HG03565 (cell line): ENCODE results near the gene CLSTN1.

Experiments used
- ATAC-seq: cut with Tn5 transposase; IDR thresholded peaks from one replicate; pipeline ENCODE4 v1.9.1; 2021; ENCODE audit warnings: mild to moderate bottlenecking, moderate library complexity; ENCODE audit not compliant: unreplicated experiment

CLSTN1 gene

DNA sequence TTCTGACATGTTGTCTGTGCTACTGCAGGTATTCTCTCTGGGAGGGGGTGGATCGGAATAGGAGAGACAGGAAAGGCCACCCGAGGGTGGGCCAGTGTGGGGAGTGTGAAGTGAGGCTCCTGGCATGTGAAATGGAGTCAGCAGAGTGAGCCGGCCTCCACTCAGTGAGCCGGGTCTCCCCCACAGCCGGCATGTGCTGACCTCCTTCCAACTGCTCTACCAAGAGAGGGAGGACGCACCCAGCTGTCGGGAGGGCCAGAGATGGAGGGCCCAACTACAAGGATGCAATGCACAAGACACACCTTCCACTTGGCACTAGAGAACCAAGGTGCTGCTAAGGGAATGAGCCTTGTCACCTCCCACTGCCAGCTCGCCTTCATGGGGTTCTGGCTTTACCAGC, 28.2 kb upstream of the CLSTN1 start:
- ATAC-seq: no peak

DNA sequence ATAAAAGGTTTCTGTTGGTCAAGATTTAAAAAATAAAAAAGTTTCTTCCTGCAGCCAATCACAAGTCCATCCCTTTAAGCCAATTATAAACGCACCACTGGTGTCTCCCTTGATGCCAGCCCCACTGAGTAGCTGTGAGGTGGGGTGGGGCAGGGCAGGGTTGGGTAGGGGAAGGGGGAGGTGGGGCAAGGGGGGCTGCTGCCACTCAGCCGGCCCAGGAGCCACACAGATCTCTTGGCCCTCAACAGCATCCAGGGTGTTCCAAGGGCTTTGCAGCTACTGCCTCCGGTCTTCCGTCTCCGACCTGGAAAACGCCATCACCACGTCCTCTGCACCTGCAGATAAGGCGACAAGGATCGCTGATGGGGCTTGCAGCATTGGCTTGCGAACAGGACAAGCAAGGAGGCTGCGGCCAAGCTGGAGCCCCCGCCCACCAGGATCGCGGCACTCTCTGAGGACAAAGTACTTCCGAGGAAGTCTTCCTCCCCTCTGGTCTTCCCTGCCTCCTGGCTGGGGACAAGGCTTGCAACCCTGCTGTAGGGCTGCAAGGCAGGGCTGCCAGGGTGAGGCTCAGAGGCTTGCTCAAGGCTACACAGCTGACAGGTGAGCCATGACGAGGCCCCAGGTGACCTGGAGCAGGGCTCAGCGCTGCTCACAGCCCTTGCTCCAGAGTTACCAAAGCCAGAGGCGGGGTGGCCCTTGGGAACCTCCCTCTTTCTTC, 26.8 kb upstream of the CLSTN1 start:
- ATAC-seq: no peak

DNA sequence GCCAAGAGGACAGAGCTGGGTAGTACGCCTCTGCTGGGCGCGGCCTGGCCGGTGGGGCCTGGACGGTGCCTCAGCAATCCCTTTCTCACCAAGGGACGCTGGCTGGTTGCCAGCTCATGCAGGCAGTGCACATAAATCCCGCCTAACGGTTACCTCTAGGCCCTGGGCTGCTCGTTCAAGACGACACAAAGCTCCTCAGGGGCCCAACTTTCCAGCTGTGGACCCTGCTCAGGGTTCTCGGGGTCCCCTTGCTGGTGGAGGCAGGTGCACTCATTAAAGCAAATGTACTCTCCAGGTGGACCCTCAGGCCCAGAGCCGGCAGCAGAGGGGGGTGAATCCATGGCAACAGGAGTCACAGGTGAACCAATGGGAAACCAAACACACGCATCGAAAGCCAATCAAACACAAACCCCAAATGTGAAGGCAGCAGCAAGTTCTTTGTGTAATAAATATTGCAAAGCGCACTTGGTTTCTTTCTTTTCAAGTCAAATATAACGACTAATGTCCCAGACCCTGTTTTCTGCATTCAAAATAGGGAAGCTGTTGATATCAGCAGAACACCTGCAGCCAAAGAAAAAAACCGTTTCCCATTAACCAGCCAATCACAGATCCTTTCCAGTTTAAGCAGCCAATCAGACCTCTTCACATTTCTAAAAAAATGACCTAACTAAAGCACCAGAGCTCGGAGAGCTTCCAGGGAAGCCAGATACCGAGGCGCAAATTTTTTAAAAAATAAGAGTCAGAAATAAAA, 26.1 kb upstream of the CLSTN1 start:
- ATAC-seq: no peak

DNA sequence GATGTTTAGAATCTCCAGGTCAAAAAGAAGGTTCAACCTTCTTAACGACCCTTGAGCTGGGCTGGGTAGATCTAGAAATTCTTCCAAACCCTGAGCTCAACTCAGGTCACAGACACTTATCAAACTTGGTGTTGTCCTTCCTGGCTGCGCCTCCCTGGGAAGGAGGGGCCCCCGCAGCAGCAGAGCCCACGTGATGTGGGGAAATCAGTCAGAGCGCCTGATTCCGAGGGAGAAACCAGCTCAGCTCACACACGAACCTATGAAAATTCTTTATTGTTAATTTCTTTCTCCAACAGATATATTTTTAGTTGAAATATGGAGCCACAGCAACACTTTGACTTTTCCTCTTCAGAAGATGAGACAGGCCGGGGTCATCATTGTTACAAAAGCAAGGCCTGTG, 24.3 kb upstream of the CLSTN1 start:
- ATAC-seq: no peak

DNA sequence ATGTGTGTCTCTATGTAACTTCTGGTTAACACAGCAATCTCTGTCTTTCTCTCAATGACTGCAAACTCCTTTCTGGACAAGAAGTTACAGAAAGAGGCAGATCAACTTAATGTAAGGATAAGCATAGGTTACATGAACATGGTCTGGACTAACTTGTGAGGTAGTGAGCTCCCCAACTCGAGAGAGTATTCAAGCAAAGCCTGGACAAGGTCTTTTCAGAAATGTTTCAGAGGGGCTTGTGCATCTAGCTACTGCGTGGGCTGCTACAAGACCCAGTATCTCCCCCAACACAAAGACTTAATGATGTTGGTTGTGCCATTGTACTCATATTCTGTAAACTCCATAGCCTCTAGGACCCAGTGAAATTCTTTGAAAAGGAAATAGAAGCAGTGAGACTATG, 23.5 kb upstream of the CLSTN1 start:
- ATAC-seq: no peak

DNA sequence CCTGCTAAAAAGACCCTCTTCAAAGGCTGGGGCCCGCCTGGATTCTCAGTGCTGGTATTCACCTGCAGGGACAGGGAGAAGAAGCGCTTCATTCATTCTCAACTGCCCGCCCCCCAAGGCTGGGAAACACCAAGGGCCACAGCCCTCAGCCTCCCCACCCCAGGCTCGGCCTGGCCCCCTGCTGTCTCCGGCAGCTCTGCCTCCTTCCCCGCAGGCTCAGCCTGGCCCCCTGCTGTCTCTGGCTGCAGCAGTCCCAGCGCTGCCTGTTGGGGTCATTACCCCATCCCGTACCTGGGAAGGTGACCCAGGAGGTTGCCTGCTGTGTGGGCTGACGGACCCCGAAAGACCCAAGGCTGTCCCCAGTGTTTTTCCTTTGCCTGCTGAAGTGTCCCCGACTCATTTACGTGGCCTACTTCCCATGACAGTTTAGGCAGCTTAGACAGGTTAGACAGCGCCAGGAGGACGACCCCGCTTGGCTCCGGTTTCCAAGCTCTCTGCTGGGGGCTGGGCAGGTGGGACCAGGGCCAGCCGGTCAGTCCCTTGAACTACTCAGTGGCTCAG, 22.9 kb upstream of the CLSTN1 start:
- no peak for ATAC-seq

DNA sequence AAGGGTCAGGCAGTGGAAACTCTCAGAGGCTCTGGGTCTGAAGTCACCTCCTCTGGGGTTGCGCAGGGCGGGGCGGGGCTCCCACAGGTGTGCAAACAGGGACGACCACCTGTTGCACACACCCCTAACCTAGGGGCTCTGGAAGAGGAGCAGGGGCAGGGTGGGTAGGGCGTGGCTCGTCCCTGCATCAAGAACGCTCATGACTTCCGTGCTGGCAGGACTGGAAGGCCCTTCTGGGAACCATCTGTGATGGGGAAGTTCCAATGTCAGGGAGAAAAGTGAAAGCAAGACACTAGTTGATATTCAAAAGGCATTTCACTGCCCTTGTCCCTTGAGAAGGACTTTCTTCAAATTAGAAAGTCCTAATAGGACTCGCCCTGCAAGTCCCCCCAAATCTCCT, 22.1 kb upstream of the CLSTN1 start:
- ATAC-seq: no peak

DNA sequence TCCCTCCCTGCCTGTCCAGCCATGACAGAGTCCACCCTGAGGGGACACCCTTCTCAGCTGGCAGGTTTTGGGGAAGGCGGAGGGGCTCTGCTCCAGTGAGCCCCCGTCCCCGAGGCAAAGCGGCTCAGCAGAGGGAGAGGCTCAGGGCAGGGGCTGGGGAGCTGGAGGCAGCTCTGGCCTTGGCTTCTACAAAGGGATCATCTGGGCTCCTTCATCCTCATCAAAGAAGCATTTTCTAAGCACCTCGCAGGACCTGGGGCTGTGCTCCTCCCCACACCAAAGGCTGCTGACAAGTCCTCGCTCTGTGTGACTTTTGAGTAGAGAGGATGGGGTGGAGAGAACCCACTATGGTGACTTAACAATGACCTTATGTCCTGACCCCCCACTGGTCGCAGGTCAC, 21.0 kb upstream of the CLSTN1 start:
- ATAC-seq: no peak

DNA sequence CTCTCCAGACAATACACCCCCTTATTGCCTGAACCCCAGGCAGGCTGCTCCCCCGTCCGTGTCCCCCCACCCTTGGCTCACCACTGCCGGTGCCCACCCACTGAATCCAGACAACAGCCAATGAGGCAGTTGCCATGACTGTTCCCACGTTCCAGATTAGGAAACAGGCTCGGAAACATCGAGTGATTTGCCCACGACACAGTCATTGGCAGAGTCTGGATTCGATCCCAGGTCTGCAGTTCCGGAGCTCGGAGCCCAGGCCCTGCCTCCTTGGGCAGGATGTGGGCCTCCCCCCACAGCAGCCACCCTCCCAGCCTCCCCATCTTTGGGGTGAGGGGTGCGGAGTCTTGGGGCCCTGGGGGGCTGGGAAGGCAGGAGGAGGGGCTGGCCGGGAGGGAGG, 20.3 kb upstream of the CLSTN1 start:
- no peak for ATAC-seq

DNA sequence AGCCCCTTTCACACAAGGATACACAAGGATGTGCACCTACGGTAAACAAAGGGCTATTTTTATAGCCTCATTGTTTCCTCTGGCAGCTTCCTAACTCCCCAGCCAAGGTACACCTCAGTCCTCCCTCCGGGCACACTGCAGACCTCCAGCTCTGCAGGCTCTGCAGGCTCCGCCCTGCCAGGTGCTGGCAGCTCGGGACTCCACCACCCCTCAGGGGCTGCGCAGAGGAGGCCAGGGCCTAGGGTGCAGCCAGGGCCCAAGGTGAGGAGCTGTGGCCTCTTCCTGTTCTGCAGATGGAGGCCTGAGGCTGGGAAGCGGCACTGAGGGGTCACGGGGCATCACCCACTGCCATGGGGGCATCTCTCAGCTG, 19.8 kb upstream of the CLSTN1 start:
- ATAC-seq: no peak

DNA sequence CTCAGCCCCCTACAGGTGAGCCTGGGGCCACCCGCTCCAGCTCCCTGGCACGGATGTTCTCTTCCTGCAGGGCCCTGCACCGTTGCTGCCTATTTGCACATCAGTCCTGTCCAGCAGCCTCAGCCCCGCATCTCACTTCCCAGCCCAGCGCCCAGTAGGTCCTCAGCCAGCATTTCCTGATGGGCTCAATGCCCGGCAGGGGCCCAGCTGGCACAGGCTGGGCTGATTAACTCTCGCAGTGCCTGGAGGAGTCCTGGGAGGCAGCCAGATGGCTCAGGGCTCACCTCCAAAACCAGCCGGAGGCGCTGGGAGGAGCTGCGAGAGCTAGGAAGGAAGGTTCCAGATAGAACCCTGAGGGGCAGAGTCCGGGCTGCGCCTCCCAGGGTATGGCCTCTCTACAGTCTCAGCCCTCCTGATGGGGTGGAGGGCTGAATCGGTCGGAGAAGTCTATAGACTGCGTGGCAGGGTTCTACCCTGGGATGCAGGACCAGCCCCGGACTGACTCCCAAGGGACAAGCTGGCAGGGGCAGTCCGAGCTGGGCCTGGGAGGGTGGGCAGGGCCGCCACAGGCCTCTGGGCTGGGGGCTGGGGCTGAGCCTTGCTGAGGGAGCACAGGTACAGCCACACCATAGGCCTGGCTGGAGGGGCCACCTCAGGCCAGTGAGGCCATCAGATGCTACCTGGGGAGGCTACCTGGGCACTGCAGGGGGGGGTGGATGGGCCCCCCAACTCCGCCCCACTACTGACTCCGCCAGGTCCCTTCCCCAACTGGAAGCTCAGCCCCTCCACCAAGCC, 19.2 kb upstream of the CLSTN1 start:
- ATAC-seq: no peak

DNA sequence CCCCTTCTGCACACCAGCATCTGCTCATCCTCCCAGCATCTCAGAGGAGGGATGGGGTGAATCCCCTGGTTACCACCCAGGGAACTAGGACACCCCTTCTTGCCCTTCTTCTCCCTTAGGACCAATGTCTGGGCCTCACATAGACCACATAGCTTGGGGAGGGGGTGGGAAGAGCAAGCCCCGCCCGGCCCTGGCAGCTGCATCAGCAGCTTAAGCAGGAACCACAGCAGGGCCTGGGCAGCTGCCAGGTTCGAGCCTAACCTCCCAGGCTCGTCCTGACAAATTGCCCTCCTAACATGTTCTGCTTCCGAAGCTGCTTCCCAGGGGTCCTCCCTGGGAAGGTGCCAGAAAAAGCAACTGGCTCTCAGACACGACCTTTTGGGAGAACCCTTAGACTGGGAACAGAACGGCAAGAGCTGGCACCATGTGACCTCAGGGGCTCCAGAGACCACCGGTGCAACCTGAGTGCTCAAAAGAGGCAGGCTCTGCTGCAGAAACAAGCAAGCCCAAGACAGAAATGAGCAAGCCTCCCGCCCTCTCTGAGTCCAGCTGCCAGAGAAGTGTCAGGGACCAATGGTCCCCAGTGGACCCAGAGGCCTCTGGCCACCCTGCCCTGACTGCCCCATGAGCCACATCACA, 18.4 kb upstream of the CLSTN1 start:
- no peak for ATAC-seq

DNA sequence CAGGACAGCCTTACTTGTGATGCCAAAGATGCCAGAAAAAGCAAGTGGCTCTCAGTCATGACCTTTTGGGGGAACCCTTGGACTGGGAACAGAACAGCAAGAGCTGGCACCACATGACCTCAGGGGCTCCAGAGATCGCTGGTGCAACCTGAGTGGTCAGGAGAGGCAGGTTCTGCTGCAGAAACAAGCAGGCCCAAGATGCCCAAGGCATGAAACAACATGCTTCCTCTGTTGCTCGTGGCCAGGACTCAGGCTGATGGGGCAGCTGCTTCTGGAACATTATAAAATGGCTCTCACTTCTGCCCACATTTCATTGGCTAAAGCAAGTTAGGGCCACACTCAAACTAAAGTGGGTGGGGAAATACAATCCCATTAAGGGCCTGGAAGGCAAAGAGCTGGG, 17.7 kb upstream of the CLSTN1 start:
- no peak for ATAC-seq

DNA sequence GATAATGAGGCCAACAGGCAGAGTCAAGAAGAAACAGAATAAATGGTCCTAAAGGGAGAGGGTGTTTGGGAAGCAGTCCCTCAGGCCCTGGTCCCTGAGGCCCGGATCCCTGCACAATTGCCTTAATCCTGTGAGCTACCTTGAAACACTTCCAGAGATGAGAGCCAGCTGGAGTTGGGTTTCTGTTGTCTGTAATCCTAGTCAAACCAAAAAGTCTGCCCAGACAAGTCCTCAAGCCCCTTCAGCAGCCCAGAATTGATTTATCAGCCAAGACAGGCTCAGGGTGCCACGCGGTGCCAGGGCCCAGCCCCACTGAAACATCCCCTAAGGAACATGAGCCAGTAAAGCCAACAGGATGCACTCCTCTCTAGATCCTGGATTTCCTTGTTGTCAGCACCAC, 16.4 kb upstream of the CLSTN1 start:
- no peak for ATAC-seq

DNA sequence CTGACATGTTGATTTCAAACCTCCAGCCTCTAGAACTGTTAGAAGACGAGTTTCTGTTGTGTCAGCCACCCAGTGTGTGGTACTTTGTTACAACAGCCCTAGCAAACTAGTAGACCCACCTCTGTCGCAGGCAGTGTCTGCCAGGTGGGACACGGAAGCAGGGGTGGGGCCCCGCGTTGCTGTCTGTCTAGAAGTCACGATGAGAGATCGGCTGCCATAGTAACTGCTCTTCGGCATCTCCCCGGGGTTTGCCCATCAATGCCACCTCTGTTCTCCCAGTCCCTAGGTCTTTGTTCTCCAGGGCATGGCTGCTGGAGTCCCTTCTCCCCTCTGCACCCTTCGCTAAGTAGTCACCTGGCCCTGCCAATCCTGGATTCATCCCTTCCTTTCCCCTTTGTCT, 15.2 kb upstream of the CLSTN1 start:
- no peak for ATAC-seq

DNA sequence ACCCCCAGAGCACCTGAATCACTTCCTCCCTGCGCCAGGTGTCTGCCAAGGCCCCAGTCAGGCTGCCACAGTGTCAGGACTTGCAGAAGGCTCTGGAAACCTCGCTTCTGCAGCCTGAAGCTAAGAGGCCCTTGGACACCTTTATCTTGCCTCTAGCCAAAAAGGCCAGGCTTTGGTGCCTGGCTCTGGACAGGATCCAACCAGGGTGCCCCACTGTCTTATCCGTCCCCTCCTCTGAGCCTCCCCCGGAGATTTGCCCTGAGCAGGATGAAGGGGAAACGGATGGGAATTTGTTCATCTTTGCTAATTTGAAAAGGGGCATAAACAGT, 12.8 kb upstream of the CLSTN1 start:
- no peak for ATAC-seq

DNA sequence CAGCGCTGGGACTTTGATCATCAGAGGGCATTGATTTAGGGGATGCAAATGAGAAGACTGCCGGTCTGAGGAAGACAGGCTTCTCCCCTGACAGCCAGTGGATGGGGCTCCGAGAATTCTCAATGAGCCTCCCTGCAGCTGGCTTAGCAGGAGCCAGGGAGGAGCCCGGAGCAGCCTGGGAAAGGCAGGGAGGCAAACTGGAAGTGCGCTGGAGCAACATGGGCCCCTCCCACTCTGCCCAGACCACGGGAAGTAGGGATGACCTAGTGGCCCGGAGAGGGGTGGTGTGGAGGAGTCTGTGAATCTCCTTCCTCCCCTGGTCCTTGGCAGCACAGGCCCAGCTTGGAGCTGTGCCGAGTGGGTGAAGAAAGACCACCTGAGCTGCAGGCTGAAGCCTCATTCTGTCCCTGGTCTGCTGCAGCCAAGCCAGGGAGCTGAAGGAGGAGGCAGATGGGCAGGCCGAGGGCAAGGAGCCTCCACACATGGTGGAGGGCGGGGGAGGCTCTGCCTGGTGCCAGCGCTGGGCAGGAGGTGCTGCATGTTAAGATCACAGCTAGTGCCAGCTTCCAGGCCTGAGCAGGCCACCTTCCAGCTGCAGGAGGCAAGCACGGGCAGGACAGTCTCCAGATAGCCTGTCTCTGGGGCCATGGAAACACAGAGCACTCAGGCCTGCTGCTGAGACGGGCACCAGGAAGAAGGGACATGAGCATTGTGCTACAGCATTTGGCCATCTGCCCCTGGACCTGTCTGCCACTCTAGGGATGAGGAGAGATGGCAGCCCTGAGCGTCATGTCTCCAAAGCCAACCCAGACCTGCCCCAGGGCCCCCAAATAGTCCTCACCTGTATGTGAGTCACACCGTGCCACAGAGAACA, 12.2 kb upstream of the CLSTN1 start:
- ATAC-seq: no peak

DNA sequence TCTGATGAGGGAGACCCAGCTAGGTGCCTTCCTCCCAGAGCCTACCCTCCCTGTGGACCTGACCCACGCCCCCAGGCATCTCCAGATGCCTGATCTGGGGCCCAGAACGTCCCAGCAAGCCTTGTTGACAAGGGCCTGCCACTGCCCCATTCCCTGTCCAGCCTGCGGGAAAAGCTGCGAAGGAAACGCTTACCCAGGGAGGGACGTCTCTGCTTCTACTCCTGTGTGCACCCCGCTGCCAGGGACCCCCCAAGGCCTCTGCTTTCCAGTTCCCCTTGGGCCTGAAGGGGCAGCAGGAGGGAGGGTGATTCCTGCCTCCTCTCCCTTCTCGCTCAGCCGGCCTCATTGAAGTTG, 11.6 kb upstream of the CLSTN1 start:
- no peak for ATAC-seq

DNA sequence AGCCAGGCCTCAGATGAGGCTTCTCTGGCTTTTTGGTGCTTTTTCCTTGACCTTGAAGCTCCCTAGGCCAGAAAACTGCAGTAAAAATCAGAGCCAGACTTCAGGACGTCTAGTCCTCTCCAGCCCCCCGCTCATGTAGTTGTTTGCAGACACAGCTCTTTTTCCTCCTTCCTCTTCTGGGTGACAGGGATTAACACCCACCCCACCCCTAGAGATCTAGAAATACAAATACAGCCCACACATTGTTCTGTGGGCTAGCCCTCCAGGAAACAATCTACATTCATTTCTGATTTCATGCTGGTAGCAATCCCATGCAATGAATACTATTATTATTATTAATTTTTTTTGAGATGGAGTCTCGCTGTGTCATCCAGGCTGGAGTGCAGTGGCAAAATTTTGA, 9.9 kb upstream of the CLSTN1 start:
- no peak for ATAC-seq

DNA sequence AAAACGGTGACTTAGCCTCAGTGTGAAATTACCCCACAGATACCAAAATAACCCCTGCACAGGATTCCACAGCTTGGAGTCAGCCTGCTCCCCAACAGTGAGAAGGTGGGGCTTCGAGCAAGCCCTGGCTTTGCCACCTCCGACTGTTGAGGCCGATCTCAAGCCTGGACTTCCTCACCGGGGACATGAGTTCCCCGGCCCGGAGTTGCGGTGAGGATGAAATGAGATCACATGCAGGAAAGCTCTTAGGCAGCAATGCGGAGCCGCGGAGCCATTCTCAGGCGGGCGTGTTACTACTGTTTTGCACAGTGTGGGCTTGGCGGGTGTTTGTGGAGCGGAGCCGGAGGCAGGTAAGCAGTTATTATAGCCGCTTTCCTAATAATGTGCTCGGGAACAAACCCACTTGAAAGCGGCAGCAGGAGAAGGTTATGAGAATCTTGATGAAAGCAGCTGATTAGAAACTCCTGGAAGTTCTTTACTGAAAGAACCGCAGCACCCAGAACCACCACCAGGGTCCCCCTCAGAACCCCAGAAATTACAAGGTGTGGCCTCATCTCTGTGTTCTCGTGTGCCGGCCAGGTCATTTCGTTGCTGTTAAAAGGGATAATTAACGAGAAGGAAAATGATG, 3.9 kb upstream of the CLSTN1 start:
- no peak for ATAC-seq
